Trophoblast cell (in vitro differentiated cells and primary cell): ENCODE measurements around the gene SERPINA3.

Experiments
- DNase-seq, 2 donors: peaks; one replicate each; pipeline ENCODE4 v3.0.0-alpha.2; 2016
- H2AFZ ChIP-seq: 2 replicates; pipeline ENCODE4 v1.6.1; 2013; ENCODE audit warnings: low read length, moderate library complexity, mild to moderate bottlenecking; ENCODE audit not compliant: insufficient read depth, poor library complexity
- H2AK5ac ChIP-seq: 2 replicates; pipeline ENCODE4 v1.6.1; 2013; ENCODE audit warnings: mild to moderate bottlenecking, low read length
- H2BK120ac ChIP-seq: 2 replicates; pipeline ENCODE4 v1.6.1; 2013; ENCODE audit warnings: low read length, mild to moderate bottlenecking, moderate library complexity; ENCODE audit not compliant: insufficient read depth, poor library complexity
- H2BK12ac ChIP-seq: 2 replicates; pipeline ENCODE4 v1.6.1; 2013; ENCODE audit warnings: mild to moderate bottlenecking, low read length, moderate library complexity
- H2BK5ac ChIP-seq: 2 replicates; pipeline ENCODE4 v1.6.1; 2013; ENCODE audit warnings: low read length, low read depth, moderate library complexity, mild to moderate bottlenecking; ENCODE audit not compliant: poor library complexity
- H3K14ac ChIP-seq: 2 replicates; pipeline ENCODE4 v1.6.1; 2013; ENCODE audit warnings: mild to moderate bottlenecking, low read length
- H3K18ac ChIP-seq: 2 replicates; pipeline ENCODE4 v1.6.1; 2013; ENCODE audit warnings: mild to moderate bottlenecking, low read length
- H3K23ac ChIP-seq: 2 replicates; pipeline ENCODE4 v1.6.1; 2013; ENCODE audit warnings: low read length
- H3K27ac ChIP-seq: 2 replicates; pipeline ENCODE4 v1.5.1; 2013; ENCODE audit warnings: low read depth, mild to moderate bottlenecking, inconsistent platforms, low read length, moderate library complexity
- H3K27me3 ChIP-seq: 2 replicates; pipeline ENCODE4 v1.6.1; 2013; ENCODE audit warnings: inconsistent platforms, mild to moderate bottlenecking, low read length, moderate library complexity; ENCODE audit not compliant: insufficient read depth
- H3K36me3 ChIP-seq, 2 experiments: 1 replicate in 1 of 2; 2 replicates in 1 of 2; pipeline ENCODE4 v1.6.1; 2013; ENCODE audit warnings: low read length in 2 of 2, mild to moderate bottlenecking in 2 of 2, moderate library complexity in 1 of 2; ENCODE audit not compliant: insufficient read depth in 2 of 2, control insufficient read depth in 1 of 2
- H3K4ac ChIP-seq: 2 replicates; pipeline ENCODE4 v1.6.1; 2013; ENCODE audit warnings: low read depth, mild to moderate bottlenecking, low read length, moderate library complexity
- H3K4me1 ChIP-seq, 2 experiments: 1 replicate in 1 of 2; 2 replicates in 1 of 2; pipeline ENCODE4 v1.6.1; 2013; ENCODE audit warnings: low read length in 2 of 2, mild to moderate bottlenecking in 2 of 2, moderate library complexity in 1 of 2; ENCODE audit not compliant: insufficient read depth in 2 of 2, control insufficient read depth in 1 of 2
- H3K4me2 ChIP-seq: 2 replicates; pipeline ENCODE4 v1.6.1; 2013; ENCODE audit warnings: inconsistent platforms, mild to moderate bottlenecking, low read length, moderate library complexity
- H3K4me3 ChIP-seq: 2 replicates; pipeline ENCODE4 v1.5.1; 2013; ENCODE audit warnings: mild to moderate bottlenecking, low read depth, low read length, inconsistent platforms
- H3K79me1 ChIP-seq: one replicate; pipeline ENCODE4 v1.6.1; 2013; ENCODE audit warnings: low read length
- H3K79me2 ChIP-seq: 2 replicates; pipeline ENCODE4 v1.6.1; 2013; ENCODE audit warnings: low read length, mild to moderate bottlenecking; ENCODE audit not compliant: control insufficient read depth, insufficient read depth, poor library complexity
- H3K9ac ChIP-seq: 2 replicates; pipeline ENCODE4 v1.6.1; 2013; ENCODE audit warnings: mild to moderate bottlenecking, low read length
- H3K9me3 ChIP-seq: 2 replicates; pipeline ENCODE4 v1.6.1; 2013; ENCODE audit warnings: low read depth, mild to moderate bottlenecking, control low read depth, inconsistent platforms, low read length; ENCODE audit not compliant: insufficient read depth
- H4K12ac ChIP-seq: 2 replicates; pipeline ENCODE4 v1.6.1; 2013; ENCODE audit warnings: low read depth, mild to moderate bottlenecking, low read length, moderate library complexity
- H4K8ac ChIP-seq: 2 replicates; pipeline ENCODE4 v1.6.1; 2013; ENCODE audit warnings: low read depth, mild to moderate bottlenecking, low read length, moderate library complexity
- H4K91ac ChIP-seq: one replicate; pipeline ENCODE4 v1.6.1; 2013; ENCODE audit warnings: low read depth, mild to moderate bottlenecking, low read length, moderate library complexity
- whole genome bisulfite sequencing: extraction: QIAGEN DNeasy Blood & Tissue Kit; methylation state at CpG from one replicate; pipeline ENCODE4 v1.1.7; 2013; ENCODE audit warnings: missing lambda C conversion rate; ENCODE audit not compliant: insufficient read length, insufficient coverage; ENCODE audit errors: extremely low coverage; 5-methylcytosine and 5-hydroxymethylcytosine counted together

SERPINA3 gene

DNA sequence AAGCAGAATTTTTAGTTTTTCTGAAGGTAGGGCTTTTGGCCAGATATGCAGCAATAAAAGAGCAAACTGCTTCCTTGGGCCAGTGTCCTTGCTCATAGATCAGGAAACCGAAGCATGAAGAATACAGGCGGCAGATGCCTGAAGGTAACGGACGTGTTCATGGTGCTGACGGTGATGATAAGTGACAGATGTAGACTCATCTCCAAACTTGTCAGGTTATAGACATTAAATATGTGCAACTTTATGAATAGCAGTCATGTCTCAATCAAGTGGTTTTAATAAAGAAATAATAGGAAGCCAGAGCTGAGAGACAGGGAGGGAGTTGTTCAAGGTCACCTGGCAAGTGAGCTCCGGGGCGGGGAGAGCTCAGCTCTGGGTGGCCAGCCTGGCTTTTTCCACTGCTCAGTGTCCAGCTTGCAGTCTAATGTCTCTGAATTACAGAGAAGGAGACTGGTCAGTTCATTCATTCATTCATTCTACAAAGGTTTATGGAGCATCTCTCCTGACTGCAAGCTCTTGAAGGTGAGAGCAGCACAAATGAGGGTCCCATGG, 29.9 kb upstream of the SERPINA3 start:
- Histone ChIP-seq H3K4me1 (no peaks in the 10 kb centered on the region), H3K9ac (no peak overlapping the region), H4K8ac (no peak overlapping the region), H3K18ac (no peak overlapping the region), H3K79me2 (no peaks in the 10 kb centered on the region), H3K79me1 (no peaks in the 10 kb centered on the region), H3K9me3 (peaks cover 3% of the 10 kb centered on the region), H3K4me3 (no peak overlapping the region), H3K4ac (no peak overlapping the region), H2BK12ac (no peak overlapping the region), H2AK5ac (no peak overlapping the region), H3K27ac (no peak overlapping the region), H4K12ac (no peak overlapping the region), H2AFZ (no peak overlapping the region), H3K14ac (no peak overlapping the region), H3K4me2 (no peak overlapping the region), H4K91ac (no peak overlapping the region), H3K27me3 (no peaks in the 10 kb centered on the region), H2BK5ac (no peak overlapping the region), H2BK120ac (no peak overlapping the region), H3K36me3 (no peaks in the 10 kb centered on the region), H3K23ac (no peak overlapping the region)
- no CpG with 5 or more reads among the region's 7 CpGs for WGBS
- no peak for DNase-seq

DNA sequence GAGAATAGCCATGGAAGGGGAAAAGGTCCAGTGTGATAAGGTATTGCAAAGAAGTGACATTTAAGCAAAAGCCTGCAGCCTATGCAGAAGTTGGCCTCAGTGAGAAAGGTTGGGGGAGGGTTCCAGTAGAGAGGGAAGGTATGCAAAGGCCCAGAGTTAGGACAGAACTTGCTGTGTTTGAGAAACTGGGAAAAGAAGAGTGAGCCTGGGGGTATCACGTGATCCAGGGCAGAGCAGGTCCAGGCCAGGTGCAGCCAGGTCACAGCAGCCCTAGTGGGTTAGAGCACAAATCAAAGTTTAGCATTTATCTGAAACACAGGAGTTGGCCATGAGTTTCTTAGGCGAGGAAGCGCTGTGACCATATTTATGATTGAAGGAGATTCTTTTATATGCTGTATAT, 29.3 kb upstream of the SERPINA3 start:
- H2BK120ac ChIP-seq, result no peak overlapping the region
- no peaks in the 10 kb centered on the region for H3K79me1 ChIP-seq
- H3K4me1 ChIP-seq, result no peaks in the 10 kb centered on the region
- no peak overlapping the region for H3K27ac ChIP-seq
- H2BK12ac ChIP-seq, result no peak overlapping the region
- no peak overlapping the region for H3K9ac ChIP-seq
- H3K4me2 ChIP-seq, result no peak overlapping the region
- DNase-seq, result peak; percentile 26 to 55
- H2BK5ac ChIP-seq, result no peak overlapping the region
- H3K79me2 ChIP-seq, result no peaks in the 10 kb centered on the region
- no peak overlapping the region for H4K8ac ChIP-seq
- no peak overlapping the region for H4K12ac ChIP-seq
- peaks cover 3% of the 10 kb centered on the region for H3K9me3 ChIP-seq
- no peak overlapping the region for H2AFZ ChIP-seq
- H2AK5ac ChIP-seq, result no peak overlapping the region
- H3K36me3 ChIP-seq, result no peaks in the 10 kb centered on the region
- no peak overlapping the region for H3K4ac ChIP-seq
- H3K4me3 ChIP-seq, result no peak overlapping the region
- H4K91ac ChIP-seq, result no peak overlapping the region
- H3K18ac ChIP-seq, result no peak overlapping the region
- no peak overlapping the region for H3K23ac ChIP-seq
- WGBS, result no CpG with 5 or more reads among the region's 3 CpGs
- H3K27me3 ChIP-seq, result no peaks in the 10 kb centered on the region
- no peak overlapping the region for H3K14ac ChIP-seq

DNA sequence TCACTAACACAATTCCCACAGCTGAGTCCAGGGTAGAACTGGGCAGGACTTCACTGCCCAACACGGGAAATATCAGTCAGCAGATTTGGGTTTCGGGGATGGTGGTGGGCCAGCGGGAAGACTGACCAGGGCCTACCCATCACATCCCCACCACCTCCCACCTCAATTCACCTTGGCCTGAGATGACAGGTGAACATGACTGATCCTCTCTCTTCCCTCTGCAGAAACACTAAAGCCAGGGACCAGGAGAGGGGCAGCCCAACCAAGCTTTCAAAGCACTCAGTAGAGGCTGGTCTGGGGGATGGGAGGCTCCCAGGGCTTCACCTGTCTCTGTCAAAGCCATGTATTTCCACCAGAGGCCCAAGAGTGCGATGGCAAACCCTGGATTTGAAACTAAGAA, 28.6 kb upstream of the SERPINA3 start:
- no peak for DNase-seq
- Histone ChIP-seq H3K36me3 (no peaks in the 10 kb centered on the region), H3K9ac (no peak overlapping the region), H3K4me3 (no peak overlapping the region), H3K4me2 (no peak overlapping the region), H3K27ac (no peak overlapping the region), H3K18ac (no peak overlapping the region), H4K12ac (no peak overlapping the region), H3K4ac (no peak overlapping the region), H3K4me1 (no peaks in the 10 kb centered on the region), H3K79me2 (no peaks in the 10 kb centered on the region), H2BK120ac (no peak overlapping the region), H2AFZ (no peak overlapping the region), H3K14ac (no peak overlapping the region), H2AK5ac (no peak overlapping the region), H3K9me3 (peaks cover 3% of the 10 kb centered on the region), H3K27me3 (no peaks in the 10 kb centered on the region), H3K23ac (no peak overlapping the region), H2BK5ac (no peak overlapping the region), H4K8ac (no peak overlapping the region), H4K91ac (no peak overlapping the region), H3K79me1 (no peaks in the 10 kb centered on the region), H2BK12ac (no peak overlapping the region)
- no CpG with 5 or more reads among the region's 4 CpGs for WGBS

DNA sequence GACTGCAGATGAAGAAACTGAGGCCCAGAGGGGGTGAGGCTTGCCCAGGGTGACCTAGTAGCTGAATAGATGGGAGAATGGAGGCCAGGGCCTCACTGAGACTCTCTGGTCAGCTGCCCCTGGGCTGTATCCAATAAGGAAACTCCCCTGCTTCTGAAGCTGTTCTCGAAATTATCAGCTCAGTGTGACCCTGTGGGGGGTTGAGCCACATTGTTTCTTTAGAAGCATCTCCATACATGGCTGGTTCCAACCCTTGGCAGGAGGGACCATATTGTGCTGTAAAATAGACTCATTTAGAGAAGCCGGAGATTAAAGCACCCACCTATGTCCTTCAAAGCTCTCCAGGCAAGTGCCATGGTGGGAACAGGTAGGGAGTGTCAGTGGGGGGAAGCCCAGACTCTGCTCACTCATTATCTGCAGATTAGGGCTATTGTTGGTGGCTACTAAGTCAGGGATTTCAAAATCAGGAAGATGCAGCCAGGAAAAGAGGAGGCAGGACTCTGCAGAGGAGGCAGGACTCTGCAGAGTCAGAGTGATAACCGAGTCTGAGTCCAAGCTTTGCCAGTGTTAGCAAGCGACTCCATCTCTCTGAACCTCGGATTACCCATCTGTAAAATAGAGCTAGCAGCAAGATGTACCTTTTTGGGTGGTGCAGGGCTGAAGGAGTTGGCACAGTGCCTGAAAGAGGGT, 27.5 kb upstream of the SERPINA3 start:
- Histone ChIP-seq H3K9me3 (peaks cover 3% of the 10 kb centered on the region), H2AFZ (no peak overlapping the region), H4K8ac (no peak overlapping the region), H3K79me2 (no peaks in the 10 kb centered on the region), H3K4ac (no peak overlapping the region), H3K23ac (no peak overlapping the region), H4K12ac (no peak overlapping the region), H3K27me3 (no peaks in the 10 kb centered on the region), H3K4me2 (no peak overlapping the region), H2BK5ac (no peak overlapping the region), H3K9ac (no peak overlapping the region), H3K4me3 (no peak overlapping the region), H2AK5ac (no peak overlapping the region), H3K79me1 (no peaks in the 10 kb centered on the region), H2BK12ac (no peak overlapping the region), H3K18ac (no peak overlapping the region), H3K4me1 (no peaks in the 10 kb centered on the region), H2BK120ac (no peak overlapping the region), H3K36me3 (no peaks in the 10 kb centered on the region), H3K27ac (no peak overlapping the region), H3K14ac (no peak overlapping the region), H4K91ac (no peak overlapping the region)
- no peak for DNase-seq
- WGBS, result no CpG with 5 or more reads among the region's 5 CpGs
